SIG-M5 treated with dmso at 0.1 percent for 504 hours (cell line): ENCODE measurements around the gene OSGEPL1.
A peak's percentile ranks its signal among the peaks of the same experiment; 100 is the strongest.
"Not testable (repeated sequence)": the region's sequence is repeated elsewhere in the genome, so short reads cannot be mapped to it uniquely, and the experiment has no call there.

ENCODE experiments used
- DNase-seq: peaks from one replicate; lab custom pipeline; 2025; ENCODE audit not compliant: unreplicated experiment; lab: John Stamatoyannopoulos, UW

OSGEPL1 gene

GRCh38 chr2:189751080-189751658 is 11.4 kb downstream of the OSGEPL1 start:
- peak; percentile 42 for DNase-seq

GRCh38 chr2:189729430-189729829 is 33.2 kb downstream of the OSGEPL1 start:
- no peak for DNase-seq

- DNase-seq, result no peak
Measured at GRCh38 chr2:189726849-189727248, 35.7 kb downstream of the OSGEPL1 start.

- DNase-seq, result no peak
Measured at GRCh38 chr2:189726271-189726670, 36.3 kb downstream of the OSGEPL1 start.

- DNase-seq, result no peak
Measured at GRCh38 chr2:189723192-189723591, 39.4 kb downstream of the OSGEPL1 start.

- DNase-seq, result peak; percentile 84
Measured at GRCh38 chr2:189719571-189719970, 43.0 kb downstream of the OSGEPL1 start.

GRCh38 chr2:189717593-189717992 is 45.0 kb downstream of the OSGEPL1 start:
- DNase-seq, result not testable (repeated sequence)

GRCh38 chr2:189709501-189710221 is 52.9 kb downstream of the OSGEPL1 start:
- DNase-seq, result no peak

- DNase-seq, result no peak
Measured at GRCh38 chr2:189702071-189702470, 60.5 kb downstream of the OSGEPL1 start.

- no peak for DNase-seq
Measured at GRCh38 chr2:189700681-189701080, 61.9 kb downstream of the OSGEPL1 start.

GRCh38 chr2:189698020-189698887 is 64.3 kb downstream of the OSGEPL1 start:
- peak; percentile 41 for DNase-seq
